Thymus (tissue), 11 donors: ENCODE results near the gene ZNF605. TPM values are rescaled to one million over a fixed set of nuclear protein-coding genes. Genes with fewer than 3 reads are reported as not detected.

Experiments
- DNase-seq, 9 donors: peaks; one replicate each; pipeline ENCODE4 v3.0.0-alpha.2; 2013; ENCODE audit warnings: low spot score in 9 of 9, low read depth in 6 of 9, missing footprints in 1 of 9
- H3K27ac ChIP-seq, 2 donors: one replicate each; pipeline ENCODE4 v1.5.1; 2013; ENCODE audit warnings: control low read depth in 1 of 2, low read depth in 1 of 2, low read length in 1 of 2, mild to moderate bottlenecking in 1 of 2, moderate library complexity in 1 of 2
- H3K27me3 ChIP-seq, 2 donors: one replicate each; pipeline ENCODE4 v1.5.1; 2013; ENCODE audit warnings: low read length in 1 of 2; ENCODE audit not compliant: control insufficient read depth in 2 of 2, insufficient read depth in 1 of 2
- H3K36me3 ChIP-seq, 2 donors: one replicate each; pipeline ENCODE4 v1.5.1; 2013; ENCODE audit warnings: low read length in 1 of 2, mild to moderate bottlenecking in 1 of 2, moderate library complexity in 1 of 2; ENCODE audit not compliant: control insufficient read depth in 2 of 2, insufficient read depth in 2 of 2
- H3K4me1 ChIP-seq, 2 donors: one replicate each; pipeline ENCODE4 v1.5.1; 2013; ENCODE audit warnings: low read length in 2 of 2; ENCODE audit not compliant: control insufficient read depth in 2 of 2, insufficient read depth in 2 of 2
- H3K4me3 ChIP-seq, 2 donors: one replicate each; pipeline ENCODE4 v1.5.1; 2013; ENCODE audit warnings: low read length in 2 of 2, control low read depth in 1 of 2, mild to moderate bottlenecking in 1 of 2
- H3K9me3 ChIP-seq, 2 donors: one replicate each; pipeline ENCODE4 v1.5.1; 2013; ENCODE audit warnings: low read length in 1 of 2, mild to moderate bottlenecking in 1 of 2; ENCODE audit not compliant: control insufficient read depth in 2 of 2, insufficient read depth in 1 of 2
- WGBS: extraction: QIAGEN DNeasy Blood & Tissue Kit; methylation state at CpG from one replicate; pipeline ENCODE4 v1.1.7; 2013; 5-methylcytosine and 5-hydroxymethylcytosine counted together
- polyA plus RNA-seq: library from polyadenylated mRNA; stranded (reverse); fragments of 200-250 nt; gene quantifications from one replicate; pipeline ENCODE4 v1.2.3, GENCODE V29; 2013
- total RNA-seq: library from RNA; stranded (reverse); fragments of 120-200 nt; gene quantifications from one replicate; pipeline ENCODE4 v1.2.4, GENCODE V29; 2013
- donor health status: healthy.

The ZNF605 gene
- total and polyA plus RNA-seq, 2 donors: 4.7 to 9.0 TPM

DNA sequence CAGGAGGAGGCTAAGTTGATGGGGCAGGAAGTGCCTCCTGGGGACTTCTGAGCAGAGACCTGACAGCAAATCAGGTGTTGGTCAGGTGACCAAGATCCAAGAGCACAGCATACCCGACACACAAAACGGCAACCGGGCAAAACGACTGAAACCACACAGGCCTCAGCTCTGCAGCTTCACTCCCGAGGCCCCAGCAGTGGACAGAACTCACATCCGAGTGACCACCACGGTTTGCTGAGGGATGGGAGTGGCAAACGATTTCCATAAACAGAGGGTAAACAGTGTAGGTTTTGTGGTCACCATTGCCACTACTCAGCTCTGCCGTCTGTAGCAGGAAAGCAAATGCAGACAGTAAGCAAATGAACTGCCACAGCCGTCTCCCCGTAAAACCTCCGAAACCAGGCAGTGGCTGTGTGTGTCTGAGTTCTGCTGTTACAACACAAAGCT is 83.1 kb downstream of the ZNF605 start:
- DNase-seq: peak in 2 of 9 donors; percentile 51 to 58
- Histone ChIP-seq H3K4me3 (no peak overlapping the region), H3K9me3 (no peaks in the 10 kb centered on the region), H3K27me3 (no peaks in the 10 kb centered on the region), H3K36me3 (peaks cover 74 to 77% of the 10 kb centered on the region in 2 donors), H3K27ac (peak overlapping the region; percentile 71 to 88), H3K4me1 (peaks cover 5 to 37% of the 10 kb centered on the region in 2 donors)
- WGBS: 76% methylated on average over 12 of the region's 12 CpGs

DNA sequence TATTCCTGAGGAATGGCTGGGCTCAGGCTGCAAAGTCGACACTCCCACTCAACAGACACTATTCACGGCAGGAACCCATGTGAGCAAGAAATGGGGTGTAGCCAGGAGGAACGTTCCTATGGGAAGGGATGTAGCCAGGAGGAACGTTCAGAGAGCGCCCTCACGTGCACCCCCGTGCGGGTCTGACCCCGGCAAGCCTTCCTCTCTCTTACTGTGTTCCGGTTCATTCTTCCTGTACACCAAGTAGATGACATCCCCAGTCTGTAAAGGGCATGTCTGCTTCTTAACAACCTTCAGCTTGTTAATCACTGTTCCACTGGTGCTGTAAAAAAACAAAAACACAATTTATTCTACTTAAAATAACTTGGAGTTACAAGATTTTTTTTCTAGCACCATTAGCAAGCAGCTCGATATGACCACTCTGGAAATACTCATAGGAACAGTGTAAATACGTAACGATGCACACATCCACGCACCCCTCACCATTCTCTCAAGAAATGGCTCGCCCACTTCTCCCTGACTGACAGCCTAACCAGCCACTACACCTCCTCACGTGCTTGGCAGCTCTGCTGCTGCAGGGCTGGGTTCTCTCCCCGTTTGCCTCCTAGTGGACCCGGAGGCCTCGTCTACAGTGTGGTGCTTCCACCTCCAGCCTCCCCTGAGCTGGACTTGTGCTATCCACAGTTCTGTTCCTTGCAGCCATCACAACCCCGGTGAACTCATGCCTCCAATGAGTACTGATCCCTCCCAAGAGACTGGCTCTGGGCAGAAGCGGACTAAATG is 83.8 kb downstream of the ZNF605 start:
- no peak for DNase-seq
- 94% methylated on average over 21 of the region's 21 CpGs for WGBS

DNA sequence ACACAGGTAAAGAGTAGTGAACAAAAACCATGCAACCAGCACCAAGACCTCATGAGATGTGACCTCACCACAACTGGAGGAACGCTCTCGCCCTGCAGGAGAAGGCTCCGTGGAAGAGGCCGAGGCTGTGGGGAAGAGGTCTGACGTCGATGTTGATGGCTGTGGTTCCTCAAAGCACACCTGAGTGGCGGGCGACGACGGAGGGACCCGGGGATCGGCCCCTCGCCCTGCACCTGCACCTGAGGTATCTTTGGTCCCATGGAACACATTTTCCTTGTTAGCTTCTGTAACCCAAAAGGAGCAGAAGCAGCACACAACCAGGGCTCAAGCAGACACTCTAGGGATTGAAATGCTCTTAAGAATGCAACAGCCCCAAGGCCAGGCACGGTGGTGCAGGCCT is 86.6 kb downstream of the ZNF605 start:
- Histone ChIP-seq H3K4me3 (no peak overlapping the region), H3K27me3 (no peaks in the 10 kb centered on the region), H3K4me1 (peaks cover 27 to 66% of the 10 kb centered on the region in 2 donors), H3K36me3 (peaks cover 72 to 75% of the 10 kb centered on the region in 2 donors), H3K9me3 (no peaks in the 10 kb centered on the region), H3K27ac (peak overlapping the region; percentile 25 to 38)
- DNase-seq: peak in 1 of 9 donors; percentile 37
- 91% methylated on average over 14 of the region's 14 CpGs for WGBS

More for the DNA sequence above, 83.8 kb downstream of the ZNF605 start:
- Histone ChIP-seq H3K4me1 (peaks cover 8 to 44% of the 10 kb centered on the region in 2 donors), H3K36me3 (peaks cover 77 to 78% of the 10 kb centered on the region in 2 donors), H3K27me3 (no peaks in the 10 kb centered on the region), H3K27ac (peak overlapping the region; percentile 71 to 78), H3K4me3 (no peak overlapping the region), H3K9me3 (no peaks in the 10 kb centered on the region)

Other genes with a start within 250 kb of the ZNF605 start
- 31.6 TPM for gene PGAM5, start 245.5 kb downstream of the ZNF605 start, total RNA-seq
- 17.4 TPM for gene PGAM5, start 245.5 kb downstream of the ZNF605 start, polyA plus RNA-seq
- gene ANKLE2, start 194.5 kb downstream of the ZNF605 start, total RNA-seq: 45.4 TPM
- gene ANKLE2, start 194.5 kb downstream of the ZNF605 start, polyA plus RNA-seq: 62.5 TPM
- 34.2 TPM for gene GOLGA3, start 127.4 kb downstream of the ZNF605 start, total RNA-seq
- gene GOLGA3, start 127.4 kb downstream of the ZNF605 start, polyA plus RNA-seq: 19.5 TPM
- 39.5 TPM for gene CHFR, start 68.7 kb downstream of the ZNF605 start, total RNA-seq
- 85.4 TPM for gene CHFR, start 68.7 kb downstream of the ZNF605 start, polyA plus RNA-seq
- 9.7 TPM for gene ZNF26, start 30.1 kb upstream of the ZNF605 start, total RNA-seq
- 9.0 TPM for gene ZNF26, start 30.1 kb upstream of the ZNF605 start, polyA plus RNA-seq
- 33.8 TPM for gene ZNF84, start 81.2 kb upstream of the ZNF605 start, total RNA-seq
- 24.6 TPM for gene ZNF84, start 81.2 kb upstream of the ZNF605 start, polyA plus RNA-seq
- 22.0 TPM for gene ZNF140, start 124.6 kb upstream of the ZNF605 start, total RNA-seq
- 32.7 TPM for gene ZNF140, start 124.6 kb upstream of the ZNF605 start, polyA plus RNA-seq
- gene ZNF891, start 174.0 kb upstream of the ZNF605 start, total RNA-seq: 1.0 TPM
- 1.4 TPM for gene ZNF891, start 174.0 kb upstream of the ZNF605 start, polyA plus RNA-seq
- gene ZNF10, start 174.3 kb upstream of the ZNF605 start, total RNA-seq: 8.2 TPM
- 15.2 TPM for gene ZNF10, start 174.3 kb upstream of the ZNF605 start, polyA plus RNA-seq
- 17.5 TPM for gene ZNF268, start 225.2 kb upstream of the ZNF605 start, total RNA-seq
- 6.5 TPM for gene ZNF268, start 225.2 kb upstream of the ZNF605 start, polyA plus RNA-seq